Osteoblast (primary cell): Measurements from ENCODE around the gene TAF6L. TPM values are rescaled to one million over a fixed set of nuclear protein-coding genes. Genes with fewer than 3 reads are reported as not detected.
"Not testable (repeated sequence)": the region's sequence is repeated elsewhere in the genome, so short reads cannot be mapped to it uniquely, and the experiment has no call there.

Experiments
- DNase-seq: peaks from one replicate; pipeline ENCODE4 v3.0.0; 2011; ENCODE audit warnings: low spot score, mixed read lengths; ENCODE audit not compliant: insufficient read length; ENCODE audit errors: missing footprints
- H2AFZ ChIP-seq: 2 replicates; pipeline ENCODE4 v1.6.0; 2011; ENCODE audit warnings: mild to moderate bottlenecking, low read length
- H3K27ac ChIP-seq: 2 replicates; pipeline ENCODE4 v1.5.1; 2011; ENCODE audit warnings: mild to moderate bottlenecking, low read depth, low read length, moderate library complexity
- H3K27me3 ChIP-seq: 2 replicates; pipeline ENCODE4 v1.6.0; 2012; ENCODE audit warnings: mild to moderate bottlenecking, control low read depth, inconsistent platforms, low read length, moderate library complexity; ENCODE audit not compliant: insufficient read depth
- H3K36me3 ChIP-seq: 2 replicates; pipeline ENCODE4 v1.5.1; 2011; ENCODE audit warnings: mild to moderate bottlenecking, low read length, control low read depth, moderate library complexity; ENCODE audit not compliant: insufficient read depth
- H3K4me1 ChIP-seq: 2 replicates; pipeline ENCODE4 v1.5.1; 2011; ENCODE audit warnings: mild to moderate bottlenecking, low read length, control low read depth, moderate library complexity; ENCODE audit not compliant: insufficient read depth
- H3K4me2 ChIP-seq: 2 replicates; pipeline ENCODE4 v1.6.0; 2011; ENCODE audit warnings: mild to moderate bottlenecking, low read length; ENCODE audit not compliant: insufficient read depth
- H3K4me3 ChIP-seq: fragments of 200-600 bp; sonication (generic); 3 replicates; pipeline ENCODE4 v1.5.1; 2012; ENCODE audit warnings: mild to moderate bottlenecking, low read length, inconsistent platforms; ENCODE audit not compliant: insufficient read depth
- H3K79me2 ChIP-seq: 2 replicates; pipeline ENCODE4 v1.6.0; 2012; ENCODE audit warnings: mild to moderate bottlenecking, low read length, control low read depth, inconsistent platforms; ENCODE audit not compliant: insufficient read depth
- H3K9me3 ChIP-seq: 2 replicates; pipeline ENCODE4 v1.5.1; 2011; ENCODE audit warnings: low read depth, low read length, control low read depth
- H4K20me1 ChIP-seq: 2 replicates; pipeline ENCODE4 v1.6.0; 2012; ENCODE audit warnings: mild to moderate bottlenecking, low read length, control low read depth; ENCODE audit not compliant: insufficient read depth
- total RNA-seq: library from RNA; depleted of rRNA; stranded (reverse); fragments of >200 nt; gene quantifications from 2 replicates; pipeline ENCODE4 v1.2.3, GENCODE V29; 2012
- TF ChIP-seq, protein P1 (sequence below): IDR thresholded peaks from 2 replicates; pipeline ENCODE4 v1.5.1; 2011; ENCODE audit warnings: mild to moderate bottlenecking, low read depth, low read length, moderate library complexity; ENCODE audit errors: extremely low read depth

Gene TAF6L
- total RNA-seq, 1 donor = 22.1 TPM

DNA sequence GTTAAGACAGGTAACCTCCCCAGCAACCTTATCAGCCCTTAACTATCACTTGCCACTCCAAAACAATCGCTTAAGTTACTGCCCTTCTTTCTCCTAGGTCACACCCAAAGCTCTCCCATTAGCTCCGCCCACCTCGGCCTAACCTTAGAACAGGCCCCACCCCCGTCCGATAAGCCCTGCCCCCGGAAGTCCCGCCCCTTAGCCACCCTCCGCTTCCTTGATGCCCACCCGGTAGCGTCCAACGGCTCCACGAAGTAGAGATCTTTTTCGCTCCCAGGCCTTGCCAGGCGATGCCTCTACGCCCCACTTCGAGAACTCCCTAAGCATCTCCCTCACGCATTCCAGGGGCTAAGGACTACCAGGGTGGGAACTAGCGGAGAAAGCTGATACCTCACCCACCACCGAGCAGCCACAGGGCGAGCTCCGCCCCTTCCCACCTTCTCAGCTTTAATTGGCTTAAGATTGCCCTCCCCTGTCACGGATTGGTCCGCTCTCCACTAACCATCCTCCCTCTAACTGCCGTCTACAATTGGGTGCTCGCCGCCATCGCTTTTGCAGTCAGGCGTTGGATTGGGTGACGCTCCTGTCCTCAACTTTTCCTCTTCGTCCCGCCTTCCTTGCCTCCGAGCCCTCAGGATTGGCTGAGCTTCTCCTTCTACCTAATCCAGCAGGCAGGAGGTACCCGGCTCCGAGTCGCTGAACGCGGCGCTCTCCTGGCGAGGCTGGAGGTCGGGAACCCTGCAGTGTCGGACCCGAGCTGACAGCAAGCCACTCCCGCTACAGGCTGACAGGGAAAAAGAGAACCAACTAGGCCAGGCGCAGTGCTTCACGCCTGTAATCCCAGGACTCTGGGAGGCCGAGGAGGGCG, 17.2 kb upstream of the TAF6L start, which contains the start of gene ZBTB3:
Gene ZBTB3 (minus strand): TSS at position 425 of the 868 bp plus-strand sequence. CDS start 496 bp downstream, outside the sequence.
- H3K4me1 ChIP-seq = peaks cover 3% of the 10 kb centered on the region
- TF ChIP-seq, protein P1, sequence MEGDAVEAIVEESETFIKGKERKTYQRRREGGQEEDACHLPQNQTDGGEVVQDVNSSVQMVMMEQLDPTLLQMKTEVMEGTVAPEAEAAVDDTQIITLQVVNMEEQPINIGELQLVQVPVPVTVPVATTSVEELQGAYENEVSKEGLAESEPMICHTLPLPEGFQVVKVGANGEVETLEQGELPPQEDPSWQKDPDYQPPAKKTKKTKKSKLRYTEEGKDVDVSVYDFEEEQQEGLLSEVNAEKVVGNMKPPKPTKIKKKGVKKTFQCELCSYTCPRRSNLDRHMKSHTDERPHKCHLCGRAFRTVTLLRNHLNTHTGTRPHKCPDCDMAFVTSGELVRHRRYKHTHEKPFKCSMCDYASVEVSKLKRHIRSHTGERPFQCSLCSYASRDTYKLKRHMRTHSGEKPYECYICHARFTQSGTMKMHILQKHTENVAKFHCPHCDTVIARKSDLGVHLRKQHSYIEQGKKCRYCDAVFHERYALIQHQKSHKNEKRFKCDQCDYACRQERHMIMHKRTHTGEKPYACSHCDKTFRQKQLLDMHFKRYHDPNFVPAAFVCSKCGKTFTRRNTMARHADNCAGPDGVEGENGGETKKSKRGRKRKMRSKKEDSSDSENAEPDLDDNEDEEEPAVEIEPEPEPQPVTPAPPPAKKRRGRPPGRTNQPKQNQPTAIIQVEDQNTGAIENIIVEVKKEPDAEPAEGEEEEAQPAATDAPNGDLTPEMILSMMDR = no peak
- peak within 1 kb of the TSS; percentile 90 for H3K27ac ChIP-seq
- peak within 1 kb of the TSS; percentile 98 for H2AFZ ChIP-seq
- H4K20me1 ChIP-seq = no peaks in the 10 kb centered on the region
- H3K79me2 ChIP-seq = peaks cover 22% of the 10 kb centered on the region
- DNase-seq = peak; percentile 98
- no peaks in the 10 kb centered on the region for H3K27me3 ChIP-seq
- H3K4me2 ChIP-seq = peak within 1 kb of the TSS; percentile 88
- peak within 1 kb of the TSS; percentile 89 for H3K4me3 ChIP-seq
- peaks cover 8% of the 10 kb centered on the region for H3K36me3 ChIP-seq
- no peaks in the 10 kb centered on the region for H3K9me3 ChIP-seq

DNA sequence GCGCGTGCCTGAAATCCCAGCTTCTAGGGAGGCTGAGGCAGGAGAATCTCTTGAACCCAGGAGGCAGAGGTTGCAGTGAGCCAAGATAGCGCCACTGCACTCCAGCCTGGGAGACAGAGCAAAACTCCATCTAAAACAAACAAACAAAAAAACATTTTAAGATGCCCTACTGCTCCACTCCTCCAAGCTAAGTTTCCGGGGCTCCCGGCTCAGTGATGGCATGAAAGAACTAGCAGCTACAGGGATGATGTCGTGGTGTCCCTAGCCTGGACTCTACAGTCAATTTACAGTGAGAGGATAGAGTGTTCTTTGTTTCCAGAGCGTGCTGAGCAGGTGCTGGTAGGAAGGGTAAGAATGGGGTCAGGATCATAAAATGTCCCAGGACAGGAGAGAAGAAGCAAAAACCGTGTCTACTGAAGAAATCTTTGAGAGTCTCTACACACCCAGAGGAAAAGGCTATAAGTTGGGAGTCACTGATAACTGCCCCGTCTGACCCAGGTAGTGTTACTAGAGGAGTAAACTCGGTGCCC, 16.0 kb upstream of the TAF6L start:
- no peak for DNase-seq
- no peak overlapping the region for H3K4me2 ChIP-seq
- no peak overlapping the region for H3K27ac ChIP-seq
- peaks cover 22% of the 10 kb centered on the region for H3K79me2 ChIP-seq
- H3K4me3 ChIP-seq = no peak overlapping the region
- peaks cover 3% of the 10 kb centered on the region for H3K4me1 ChIP-seq
- H3K9me3 ChIP-seq = no peaks in the 10 kb centered on the region
- no peaks in the 10 kb centered on the region for H3K27me3 ChIP-seq
- no peak overlapping the region for H2AFZ ChIP-seq
- TF ChIP-seq, protein P1 = no peak
- no peaks in the 10 kb centered on the region for H4K20me1 ChIP-seq
- H3K36me3 ChIP-seq = peaks cover 8% of the 10 kb centered on the region

DNA sequence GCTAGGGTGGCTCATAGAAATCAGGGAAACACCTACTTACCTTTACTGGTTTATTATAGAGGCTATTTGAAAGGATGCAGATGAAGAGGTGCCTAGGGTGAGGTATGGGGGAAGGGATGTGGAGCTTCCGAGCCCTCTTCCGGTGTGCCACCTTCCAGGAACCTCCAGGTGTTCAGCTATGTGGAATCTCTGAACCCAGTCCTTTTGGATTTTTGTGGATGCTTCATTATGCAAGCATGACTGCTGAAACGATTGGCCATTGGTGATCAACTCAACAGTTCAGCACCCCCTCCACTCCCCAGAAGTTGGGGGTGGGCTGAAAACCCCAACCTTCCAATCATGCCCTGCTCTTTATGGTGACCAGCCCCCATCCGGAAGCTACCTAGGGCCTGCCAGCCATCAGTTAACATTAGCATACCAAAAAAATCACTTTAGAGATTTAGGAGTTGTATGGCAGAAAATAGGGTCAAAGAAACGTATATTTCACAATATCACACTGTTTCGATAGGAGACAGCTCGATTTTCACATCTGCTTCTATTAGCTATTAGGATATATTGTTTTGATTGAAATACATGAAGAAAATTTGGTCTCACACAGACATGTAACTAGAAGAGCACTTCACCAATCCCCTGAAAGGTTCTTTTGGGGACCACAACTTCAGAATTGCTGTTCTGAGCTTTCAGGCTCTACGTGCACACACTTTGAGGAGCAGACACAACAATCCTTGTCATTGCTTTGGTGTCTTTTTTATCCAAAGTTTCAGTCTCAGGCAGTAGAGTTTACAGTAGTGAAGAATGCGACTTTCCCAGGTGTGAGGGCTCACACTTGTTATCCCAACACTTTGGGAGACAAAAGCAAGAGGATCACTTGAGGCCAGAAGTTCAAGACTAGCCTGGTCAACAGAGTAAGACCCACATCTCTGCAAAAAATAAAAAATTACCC, 13.1 kb upstream of the TAF6L start:
- H3K36me3 ChIP-seq = no peaks in the 10 kb centered on the region
- no peak for DNase-seq
- H3K4me1 ChIP-seq = peaks cover 12% of the 10 kb centered on the region
- H3K27me3 ChIP-seq = no peaks in the 10 kb centered on the region
- H3K79me2 ChIP-seq = peaks cover 20% of the 10 kb centered on the region
- TF ChIP-seq, protein P1 = no peak
- H3K9me3 ChIP-seq = no peaks in the 10 kb centered on the region
- H4K20me1 ChIP-seq = no peaks in the 10 kb centered on the region
- H3K4me2 ChIP-seq = no peak overlapping the region
- H3K27ac ChIP-seq = no peak overlapping the region
- no peak overlapping the region for H3K4me3 ChIP-seq
- peak overlapping the region; percentile 52 for H2AFZ ChIP-seq

- Histone ChIP-seq H3K4me2 (peak overlapping the region; percentile 95), H3K36me3 (peaks cover 12% of the 10 kb centered on the region), H3K4me3 (peak overlapping the region; percentile 98), H2AFZ (peak overlapping the region; percentile 35), H3K79me2 (peaks cover 16% of the 10 kb centered on the region)
- H3K9me3 ChIP-seq, H3K27me3 ChIP-seq, H3K27ac ChIP-seq, H3K4me1 ChIP-seq, H4K20me1 ChIP-seq, DNase-seq: not testable (repeated sequence)
Measured at GRCh38 chr11:62760867-62761227, 10.3 kb upstream of the TAF6L start.
